Endothelial cell of umbilical vein (primary cell): ENCODE measurements around the gene RNF186. TPM values are rescaled to one million over a fixed set of nuclear protein-coding genes. Genes with fewer than 3 reads are reported as not detected.

ENCODE experiments used
- BruUV-seq: library from RNA; stranded (reverse); fragments of 400-500 nt; replicated peaks from 2 replicates; lab custom pipeline; 2021; lab: Mats Ljungman, UMichigan
- CTCF ChIA-PET: fragments of 300-600, 350-600 bp; sonication (Branson Sonifier 250); formaldehyde crosslinking; loops from one replicate; lab custom pipeline; 2021; ENCODE audit warnings: antibody characterized with exemption, inconsistent platforms; lab: Charles Lee
- POLR2A ChIA-PET: fragments of 300-600, 350-600 bp; sonication (Branson Sonifier 250); formaldehyde crosslinking; loops from one replicate; lab custom pipeline; 2021; ENCODE audit warnings: antibody characterized with exemption, inconsistent platforms; lab: Charles Lee
- DNase-seq: peaks from one replicate; pipeline ENCODE4 v3.0.0-alpha.2; 2011; ENCODE audit warnings: low read depth, low spot score
- FAIRE-seq: peaks from 2 replicates; lab custom pipeline; 2011; peaks lifted over from hg19 to GRCh38; lab: Jason Lieb, UNC
- H2AFZ ChIP-seq: 2 replicates; pipeline ENCODE4 v1.6.0; 2012; ENCODE audit warnings: low read depth, low read length, control low read depth, inconsistent platforms
- H3K27ac ChIP-seq: 2 replicates; pipeline ENCODE4 v1.5.1; 2011; ENCODE audit warnings: low read depth, mild to moderate bottlenecking, control low read depth, low read length, moderate library complexity; ENCODE audit not compliant: insufficient read depth
- H3K27me3 ChIP-seq, 2 experiments: 2 replicates each; pipeline versions ENCODE4 v1.6.0 to v1.6.1; 2011; ENCODE audit warnings: low read length in 2 of 2, mixed read lengths in 1 of 2; ENCODE audit not compliant: control insufficient read depth in 2 of 2, insufficient read depth in 2 of 2
- H3K36me3 ChIP-seq, 2 experiments: 2 replicates in 1 of 2; 3 replicates in 1 of 2; pipeline ENCODE4 v1.5.1; 2011; ENCODE audit warnings: low read length in 2 of 2, mild to moderate bottlenecking in 1 of 2, moderate library complexity in 1 of 2; ENCODE audit not compliant: control insufficient read depth in 2 of 2, insufficient read depth in 2 of 2; ENCODE audit errors: extremely low read depth in 1 of 2
- H3K4me1 ChIP-seq: 3 replicates; pipeline ENCODE4 v1.5.1; 2011; ENCODE audit warnings: mild to moderate bottlenecking, low read length; ENCODE audit not compliant: control insufficient read depth, insufficient read depth; ENCODE audit errors: extremely low read depth
- H3K4me2 ChIP-seq: 2 replicates; pipeline ENCODE4 v1.6.1; 2011; ENCODE audit warnings: low read length, control low read depth, mixed read lengths; ENCODE audit not compliant: insufficient read depth
- H3K4me3 ChIP-seq, 3 experiments: fragments of 200-600 bp in 1 of 3; sonication (generic), shearing (Covaris generic) in 1 of 3; replicated peaks in 1 of 3; 2 replicates each; pipeline ENCODE4 v1.5.1; 2011 to 2016; ENCODE audit warnings: control low read depth in 3 of 3, low read length in 3 of 3, mild to moderate bottlenecking in 2 of 3, inconsistent platforms in 1 of 3, low read depth in 1 of 3, moderate library complexity in 1 of 3; ENCODE audit not compliant: insufficient read depth in 1 of 3
- H3K79me2 ChIP-seq: 2 replicates; pipeline ENCODE4 v1.6.0; 2012; ENCODE audit warnings: low read length, inconsistent platforms; ENCODE audit not compliant: control insufficient read depth, insufficient read depth
- H3K9ac ChIP-seq: replicated peaks from 2 replicates; pipeline ENCODE3; 2011; ENCODE audit warnings: low read length, control low read depth; ENCODE audit not compliant: insufficient read depth; ENCODE audit errors: extremely low read depth
- H3K9me1 ChIP-seq: replicated peaks from 3 replicates; pipeline ENCODE4 v1.6.0; 2011; ENCODE audit warnings: mild to moderate bottlenecking, low read length; ENCODE audit not compliant: control insufficient read depth, insufficient read depth; ENCODE audit errors: extremely low read depth
- H3K9me3 ChIP-seq: replicated peaks from 2 replicates; pipeline ENCODE4 v1.5.1; 2012; ENCODE audit warnings: low read length, inconsistent platforms; ENCODE audit not compliant: control insufficient read depth, insufficient read depth
- H4K20me1 ChIP-seq: replicated peaks from 2 replicates; pipeline ENCODE3; 2011; ENCODE audit warnings: mild to moderate bottlenecking, low read length; ENCODE audit not compliant: control insufficient read depth, insufficient read depth; ENCODE audit errors: extremely low read depth
- FOS ChIP-seq: IDR thresholded peaks from 2 replicates; pipeline ENCODE4 v1.6.1; 2011; ENCODE audit warnings: mild to moderate bottlenecking, low read length, moderate library complexity, borderline replicate concordance; ENCODE audit not compliant: insufficient read depth
- GATA2 ChIP-seq: IDR thresholded peaks from 2 replicates; pipeline ENCODE4 v1.7.0; 2011; ENCODE audit warnings: low read depth, mild to moderate bottlenecking, moderate library complexity, mixed read lengths, low read length; ENCODE audit not compliant: insufficient read length, insufficient read depth
- JUN ChIP-seq: IDR thresholded peaks from 2 replicates; pipeline ENCODE4 v1.6.1; 2011; ENCODE audit warnings: borderline replicate concordance, low read depth; ENCODE audit not compliant: insufficient read length, insufficient read depth
- MYC ChIP-seq: IDR thresholded peaks from one replicate; pipeline ENCODE4 v1.6.1; 2011; ENCODE audit warnings: mild to moderate bottlenecking, low read depth, low read length
- POLR2A ChIP-seq: IDR thresholded peaks from 2 replicates; pipeline ENCODE4 v1.6.1; 2012; ENCODE audit warnings: low read depth, mild to moderate bottlenecking, control low read depth, low read length
- POLR2AphosphoS5 ChIP-seq: IDR thresholded peaks from 2 replicates; pipeline ENCODE4 v1.6.1; 2012; ENCODE audit warnings: low read depth, mild to moderate bottlenecking, control low read depth, low read length, moderate library complexity; ENCODE audit not compliant: insufficient read depth
- dilution Hi-C: fragments of 300-500 bp; cut with MboI; formaldehyde crosslinking; loops from one replicate; pipeline ENCODE4 v1.15.0; 2019; ENCODE audit warnings: low sequenced_read_pairs; ENCODE audit not compliant: extremely low pct_ligation_motif_present
- intact Hi-C: fragments of 100-400 bp; cut with micrococcal nuclease; formaldehyde crosslinking; loops from one replicate; pipeline ENCODE4 v1.10.0; 2022
- polyA plus RNA-seq, 4 experiments: library from polyadenylated mRNA; depleted of rRNA in 3 of 4; stranded (reverse) in 3 of 4; unstranded in 1 of 4; fragments of >200 nt; gene quantifications; 2 replicates each; pipeline versions ENCODE4 v1.2.1 to v1.2.3, GENCODE V29; 2011 to 2012; ENCODE audit warnings: missing spikeins in 1 of 4
- total RNA-seq: library from RNA; stranded (reverse); gene quantifications from 2 replicates; pipeline ENCODE4 v1.2.3, GENCODE V29; 2021
- TF ChIP-seq, protein P1 (sequence below): IDR thresholded peaks from 2 replicates; pipeline ENCODE4 v1.6.1; 2011; ENCODE audit not compliant: insufficient read depth, insufficient read length

The RNF186 gene
- total and polyA plus RNA-seq, 2 donors (not counting 3 experiments of a cell fraction or from before 2014, with no cell fraction given): not detected

DNA sequence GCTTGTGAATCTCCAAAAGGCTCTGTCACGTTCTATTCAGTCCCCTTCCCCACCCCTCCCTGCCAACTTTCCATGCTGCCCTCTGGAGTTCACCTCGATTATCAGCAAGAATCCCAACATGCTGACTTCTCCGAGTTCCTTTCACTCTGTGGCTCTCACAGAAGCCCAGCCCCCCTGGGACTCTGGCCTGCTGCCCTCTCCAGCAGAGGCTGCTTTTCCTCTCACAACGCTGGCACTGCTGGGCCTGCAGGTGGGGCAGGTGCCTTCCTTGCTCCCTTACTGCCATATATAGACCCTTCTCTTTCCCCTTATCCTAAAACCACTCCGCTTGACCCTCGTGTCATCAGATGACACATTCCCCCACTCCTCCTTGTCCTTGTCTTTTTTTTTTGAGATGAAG, 10.2 kb upstream of the RNF186 start:
- intact Hi-C loops: no loop called here
- Histone ChIP-seq H3K27ac (no peak overlapping the region), H4K20me1 (no peaks in the 10 kb centered on the region), H3K79me2 (no peaks in the 10 kb centered on the region), H3K9me3 (no peaks in the 10 kb centered on the region), H3K27me3 (no peaks in the 10 kb centered on the region), H3K4me2 (no peak overlapping the region), H2AFZ (no peak overlapping the region), H3K9ac (no peak overlapping the region), H3K36me3 (no peaks in the 10 kb centered on the region), H3K4me3 (no peak overlapping the region), H3K9me1 (no peaks in the 10 kb centered on the region), H3K4me1 (no peaks in the 10 kb centered on the region)
- no TSS peak for BruUV-seq
- POLR2A ChIA-PET: no interaction called here
- dilution Hi-C loops: no loop called here
- CTCF ChIA-PET: no interaction called here
- TF ChIP-seq POLR2AphosphoS5 (no peak), GATA2 (no peak), MYC (no peak), POLR2A (no peak)
- DNase-seq (no peak), FAIRE-seq (no peak)

DNA sequence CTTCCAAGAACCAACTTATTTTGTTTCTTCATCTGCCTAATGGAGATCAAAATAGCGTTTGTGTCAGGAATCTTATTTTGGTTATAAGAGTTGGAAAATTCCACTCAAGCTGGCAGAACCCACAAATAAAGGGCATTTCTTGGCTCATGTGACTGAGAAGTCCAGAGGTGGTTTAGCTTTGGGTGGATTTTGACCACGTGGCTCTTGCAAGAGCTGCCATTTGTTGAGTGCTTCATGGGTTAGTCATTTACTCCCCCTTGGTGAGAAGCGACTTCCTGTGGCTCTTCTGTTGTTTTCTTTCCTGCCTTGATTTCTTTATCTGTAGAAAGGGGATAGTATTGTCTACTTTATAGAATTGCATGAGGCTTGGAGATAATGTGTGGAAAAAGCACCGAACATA, 9.5 kb upstream of the RNF186 start:
- CTCF ChIA-PET: no interaction called here
- dilution Hi-C loops: no loop called here

More for the DNA sequence above, 9.5 kb upstream of the RNF186 start:
- no peaks in the 10 kb centered on the region for H3K9me3 ChIP-seq
- intact Hi-C loops: no loop called here
- no peaks in the 10 kb centered on the region for H3K4me1 ChIP-seq
- no peak for TF ChIP-seq MYC
- TF ChIP-seq, protein P1, sequence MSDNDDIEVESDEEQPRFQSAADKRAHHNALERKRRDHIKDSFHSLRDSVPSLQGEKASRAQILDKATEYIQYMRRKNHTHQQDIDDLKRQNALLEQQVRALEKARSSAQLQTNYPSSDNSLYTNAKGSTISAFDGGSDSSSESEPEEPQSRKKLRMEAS: no peak
- TF ChIP-seq FOS: no peak
- TF ChIP-seq JUN: no peak
- H2AFZ ChIP-seq: no peak overlapping the region
- H3K9ac ChIP-seq: no peak overlapping the region
- H3K36me3 ChIP-seq: no peaks in the 10 kb centered on the region
- no TSS peak for BruUV-seq
- no peaks in the 10 kb centered on the region for H3K79me2 ChIP-seq
- no peak for DNase-seq
- no peak overlapping the region for H3K4me3 ChIP-seq
- FAIRE-seq: no peak
- POLR2A ChIA-PET: no interaction called here
- no peaks in the 10 kb centered on the region for H3K27me3 ChIP-seq
- H4K20me1 ChIP-seq: no peaks in the 10 kb centered on the region
- H3K9me1 ChIP-seq: no peaks in the 10 kb centered on the region
- no peak overlapping the region for H3K27ac ChIP-seq
- no peak overlapping the region for H3K4me2 ChIP-seq
